ENCODE measurements around the gene RTP4. TPM values are rescaled to one million over a fixed set of nuclear protein-coding genes. Genes with fewer than 3 reads are reported as not detected.

RTP4 gene, protein sequence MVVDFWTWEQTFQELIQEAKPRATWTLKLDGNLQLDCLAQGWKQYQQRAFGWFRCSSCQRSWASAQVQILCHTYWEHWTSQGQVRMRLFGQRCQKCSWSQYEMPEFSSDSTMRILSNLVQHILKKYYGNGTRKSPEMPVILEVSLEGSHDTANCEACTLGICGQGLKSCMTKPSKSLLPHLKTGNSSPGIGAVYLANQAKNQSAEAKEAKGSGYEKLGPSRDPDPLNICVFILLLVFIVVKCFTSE
- polyA plus RNA-seq (ENCODE audit: insufficient read length in 10 of 10): under 1 TPM; 0.11 to 0.60 (median 0.27) TPM
- long read RNA-seq, donor 1, partial matches to known transcripts: 0 of 1 reads
- long read RNA-seq, donor 1, other reads (novel, unspliced or antisense): 0 of 1 reads
- long read RNA-seq, donor 2: 0 reads
- long read RNA-seq, donor 3: 0 reads
- long read RNA-seq, donor 4: 0 reads
- long read RNA-seq, donor 5: 0 reads
- long read RNA-seq, donor 6: 0 reads
- long read RNA-seq, donor 7: 0 reads
- long read RNA-seq, donor 8: 0 reads
- long read RNA-seq, donor 9: 0 reads

DNA sequence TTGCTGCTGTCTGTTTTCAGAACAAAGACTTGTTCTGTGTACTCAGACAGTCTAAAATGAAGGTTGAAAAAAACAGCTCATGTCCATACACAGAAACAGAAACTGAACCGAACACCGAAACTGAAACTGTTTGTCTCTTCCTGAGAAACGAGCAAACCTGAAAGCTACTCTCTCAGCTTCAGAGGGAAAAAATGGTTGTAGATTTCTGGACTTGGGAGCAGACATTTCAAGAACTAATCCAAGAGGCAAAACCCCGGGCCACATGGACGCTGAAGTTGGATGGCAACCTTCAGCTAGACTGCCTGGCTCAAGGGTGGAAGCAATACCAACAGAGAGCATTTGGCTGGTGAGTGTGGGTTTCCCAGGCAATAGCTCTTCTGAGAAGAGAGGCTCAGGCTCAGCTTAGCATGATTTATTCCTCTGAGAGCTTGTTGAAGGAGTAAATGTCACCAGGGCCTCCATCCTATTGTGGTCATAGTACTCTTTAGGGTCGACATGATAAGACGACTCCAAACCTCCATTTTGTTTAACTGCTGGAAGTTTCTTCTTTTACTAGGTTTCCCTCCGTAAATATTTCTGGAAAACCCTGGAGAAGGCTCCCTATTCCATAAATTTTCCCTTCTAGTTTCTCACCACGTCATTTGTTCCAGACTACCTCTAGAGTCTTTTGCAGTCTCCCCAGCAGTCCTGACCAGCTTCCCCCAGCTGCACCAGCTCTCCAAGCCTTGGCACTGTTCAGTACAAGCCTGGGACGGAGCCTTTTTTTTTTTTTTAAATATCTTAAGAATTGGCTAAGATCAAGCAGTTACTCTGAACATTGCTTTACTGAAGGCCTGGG lies at the start of gene RTP4:
Gene RTP4 (plus strand): TSS at position 135 of the 838 bp plus-strand sequence. CDS start 57 bp downstream, at position 192.
- peak; percentile 23 to 77 (median 64) for DNase-seq

DNA sequence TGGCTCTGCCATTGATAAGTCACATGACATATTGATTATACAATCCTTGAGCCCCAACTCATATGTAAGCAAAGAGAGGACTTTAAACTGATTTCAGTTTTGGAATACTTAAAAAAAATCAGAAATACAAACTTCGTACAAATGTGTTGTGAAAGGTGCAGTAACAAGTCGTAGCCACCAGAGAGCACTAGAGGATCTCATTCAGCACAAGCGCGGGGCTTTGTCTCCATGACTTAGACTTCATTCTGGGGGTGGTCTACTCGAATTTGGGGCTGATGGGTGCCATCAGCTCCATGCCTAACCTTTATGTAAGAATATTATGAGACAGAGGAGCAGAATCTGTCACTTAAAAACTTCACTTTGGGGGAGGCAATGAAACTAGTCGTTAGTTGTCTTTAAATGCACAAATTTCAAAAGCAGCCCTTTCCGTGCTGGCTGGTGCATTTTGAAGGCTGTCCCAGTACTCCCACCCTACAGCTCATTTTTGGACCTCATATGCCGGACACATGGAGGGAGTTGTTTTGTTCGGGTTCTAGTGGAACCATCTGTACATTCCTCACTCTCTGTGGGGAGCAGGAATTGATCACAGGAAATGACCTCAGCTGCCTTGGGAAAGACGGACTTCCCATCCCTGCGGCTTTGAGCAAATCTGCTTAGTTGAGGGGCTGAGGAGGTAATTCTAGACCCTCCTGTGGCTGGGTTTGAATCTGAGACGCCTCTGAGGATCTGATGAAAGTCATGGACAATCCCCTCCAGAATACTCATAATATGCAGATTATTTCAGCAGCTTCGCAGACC lies 49.2 kb upstream of the RTP4 start:
- peak; percentile 42 to 79 (median 60) for DNase-seq

DNA sequence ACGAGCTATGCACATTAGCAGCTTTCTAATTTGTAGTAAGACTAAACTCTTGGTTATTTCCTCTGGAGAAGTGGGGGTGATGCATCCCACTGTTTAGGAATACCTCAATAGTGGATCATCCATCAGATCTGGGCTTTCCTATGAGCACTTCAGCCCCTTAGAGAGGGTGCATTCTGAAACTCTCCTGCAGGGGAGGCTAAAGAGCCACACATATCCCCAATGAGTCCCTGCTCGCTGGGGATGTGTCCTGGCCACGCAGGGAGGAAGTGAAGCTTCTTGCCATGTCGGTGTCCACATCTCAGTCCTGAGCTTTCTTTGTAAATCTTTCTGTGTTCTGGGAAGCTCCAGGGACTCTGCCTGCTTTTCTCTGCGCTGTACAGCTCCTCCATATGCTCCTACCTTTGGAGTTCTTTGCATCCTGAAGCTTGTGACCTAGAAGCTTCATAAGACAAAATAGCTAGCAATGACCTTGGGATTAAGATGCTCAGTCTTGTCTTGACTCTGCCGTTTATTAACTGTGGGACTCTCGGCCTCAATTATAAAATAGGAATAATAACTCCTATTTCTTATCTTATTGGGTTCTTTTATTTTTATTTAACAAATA lies 48.4 kb upstream of the RTP4 start:
- peak; percentile 49 to 73 (median 52) for DNase-seq

DNA sequence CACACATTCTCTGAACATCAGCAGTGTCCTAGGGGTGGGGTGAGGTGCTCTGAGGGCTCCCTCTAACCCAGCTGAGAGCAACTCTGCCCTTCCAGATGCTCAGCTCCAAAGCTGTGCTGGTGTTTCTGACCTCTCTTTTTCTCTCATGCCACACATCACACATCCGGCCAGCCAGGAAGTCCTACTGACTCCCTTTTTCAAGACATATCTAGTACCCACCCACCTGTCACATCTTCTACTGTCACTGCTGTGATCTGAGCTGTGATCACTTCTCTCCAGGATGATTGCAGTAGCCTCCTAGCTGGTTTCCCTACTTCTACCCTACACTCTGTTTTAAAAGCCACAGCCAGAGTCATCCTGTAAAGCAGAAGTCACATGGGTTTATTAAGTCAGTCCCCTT lies 46.4 kb upstream of the RTP4 start:
- no peak for DNase-seq

DNA sequence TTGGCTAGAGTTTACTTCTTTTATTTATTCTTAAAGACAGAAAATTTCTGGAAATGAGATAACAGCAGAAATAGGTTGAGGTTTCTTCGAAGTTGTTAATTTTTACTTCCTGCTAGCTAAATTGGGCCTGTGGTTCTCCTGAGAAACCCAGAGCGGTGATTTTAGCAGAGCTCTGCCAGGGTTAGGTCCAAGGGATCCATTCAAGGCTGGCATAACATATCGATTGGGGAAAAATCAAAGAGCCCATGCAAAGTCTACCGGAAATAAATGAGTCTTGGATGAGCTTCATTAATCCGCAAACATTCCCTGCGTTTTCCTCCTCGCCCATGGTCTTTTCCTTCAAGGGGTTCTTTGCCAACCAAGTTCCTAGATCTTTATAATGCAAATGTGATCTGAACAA lies 45.9 kb upstream of the RTP4 start:
- DNase-seq: no peak

DNA sequence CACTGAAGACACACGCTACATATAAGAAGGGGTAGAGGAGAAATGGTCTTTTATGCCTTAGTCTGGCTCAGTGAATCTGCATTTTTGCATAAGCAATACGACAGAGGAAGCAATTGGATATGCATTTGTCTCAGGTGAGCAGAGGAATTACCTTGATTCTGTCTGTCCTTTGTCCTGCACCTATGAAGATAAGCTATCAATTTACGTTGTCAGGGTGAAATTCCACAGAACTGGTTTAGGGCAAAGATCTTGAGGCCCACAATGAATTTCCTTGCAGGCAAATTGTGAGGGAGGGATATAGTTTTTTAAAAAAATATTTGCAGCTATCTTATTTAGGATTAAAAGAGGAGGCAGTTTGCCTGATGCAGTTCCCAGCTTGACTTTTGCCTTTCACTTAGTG lies 45.1 kb upstream of the RTP4 start:
- no peak for DNase-seq

DNA sequence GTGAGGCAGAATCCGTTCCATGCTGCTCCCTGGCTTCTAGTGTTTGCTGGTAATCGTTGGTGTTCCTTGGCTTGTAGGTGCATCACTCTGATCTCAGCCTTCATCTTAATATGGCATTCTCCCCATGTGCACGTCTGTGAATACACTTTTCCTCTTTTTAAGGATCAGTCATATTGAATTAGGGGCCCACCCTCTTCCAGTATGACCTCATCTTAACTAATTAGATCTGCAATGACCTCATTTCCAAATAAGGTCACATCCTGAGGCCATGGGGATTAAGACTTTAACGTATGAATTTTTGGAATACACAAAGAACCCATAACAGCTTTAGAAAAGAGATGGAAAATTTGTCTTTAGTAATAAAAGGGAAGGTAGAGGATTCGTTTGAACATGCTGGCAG lies 42.6 kb upstream of the RTP4 start:
- no peak for DNase-seq

DNA sequence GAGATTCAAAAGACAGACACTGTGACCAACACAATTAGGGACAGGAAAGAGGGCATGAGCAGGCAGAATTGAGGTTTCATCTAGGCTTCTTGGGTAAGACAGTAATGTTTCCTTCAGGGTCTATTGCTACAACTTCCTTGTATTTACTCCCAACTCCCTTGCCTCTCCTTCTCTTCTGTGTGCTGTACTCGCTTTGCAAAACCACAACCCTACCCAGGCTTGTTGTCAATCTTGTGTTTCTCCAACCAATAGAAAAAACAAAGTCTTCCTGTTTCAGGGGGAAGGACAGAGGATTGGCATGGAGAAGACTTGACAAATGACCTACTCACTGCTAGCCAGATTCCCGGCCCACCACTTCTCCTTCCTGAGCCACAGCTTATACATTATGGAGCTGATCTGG lies 40.3 kb upstream of the RTP4 start:
- no peak for DNase-seq

DNA sequence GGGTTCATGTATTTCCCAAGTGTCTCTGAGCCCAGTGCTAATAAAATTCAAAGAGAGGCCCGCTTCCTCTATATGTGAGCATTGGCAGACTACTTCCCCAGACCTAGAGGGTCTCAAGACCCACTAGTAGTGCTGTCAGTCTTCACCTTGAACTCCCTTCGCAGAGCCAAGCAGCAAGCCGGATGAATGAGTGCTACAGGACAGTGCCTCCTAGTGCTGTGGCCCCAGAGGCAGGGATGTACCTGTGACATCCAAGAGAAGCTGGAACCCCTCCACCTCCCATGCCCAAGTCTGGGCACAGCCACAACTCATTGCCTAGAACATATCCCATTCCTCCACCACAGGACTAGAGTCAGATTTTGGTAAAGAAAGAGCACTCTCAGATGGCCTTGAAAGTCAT lies 39.5 kb upstream of the RTP4 start:
- no peak for DNase-seq

DNA sequence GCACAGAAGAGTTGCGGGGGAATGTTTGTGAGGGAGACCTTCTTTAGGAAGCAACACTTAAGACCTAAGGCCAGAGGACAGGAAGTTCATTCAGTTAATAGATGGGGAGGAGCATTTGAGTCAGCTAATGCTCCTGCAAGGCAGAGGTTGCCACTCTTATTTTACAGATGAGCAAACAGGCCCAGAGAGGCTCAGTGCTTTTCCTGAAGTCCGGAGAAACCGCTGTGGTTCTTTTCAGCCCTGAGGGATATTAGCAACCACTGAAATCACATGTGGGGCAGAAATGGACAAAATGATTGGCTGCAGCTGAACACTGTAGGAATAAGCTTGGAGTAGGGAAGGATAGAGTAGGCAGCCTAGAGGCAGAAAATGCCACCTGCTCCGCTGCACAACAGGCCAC lies 33.3 kb upstream of the RTP4 start:
- no peak for DNase-seq

DNA sequence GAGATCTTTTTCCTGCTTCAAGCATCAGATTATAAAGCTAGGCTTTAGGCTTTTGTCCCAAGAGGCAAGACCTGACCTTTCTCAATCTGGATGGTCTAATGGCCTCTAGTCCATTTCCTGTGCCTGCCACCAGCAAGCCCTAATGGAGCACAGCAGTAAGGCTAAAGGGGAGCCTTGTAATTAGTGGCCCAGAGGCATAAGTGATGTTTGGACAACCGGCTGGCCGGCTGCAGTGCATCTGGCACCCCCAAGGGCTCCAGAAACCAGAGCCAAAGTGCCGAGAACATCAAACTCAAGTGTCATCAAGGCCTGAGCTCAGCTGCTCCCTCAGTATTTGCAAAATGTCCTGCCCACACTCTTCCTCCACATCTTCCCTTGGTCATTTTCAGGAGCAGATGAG lies 31.9 kb upstream of the RTP4 start:
- no peak for DNase-seq

DNA sequence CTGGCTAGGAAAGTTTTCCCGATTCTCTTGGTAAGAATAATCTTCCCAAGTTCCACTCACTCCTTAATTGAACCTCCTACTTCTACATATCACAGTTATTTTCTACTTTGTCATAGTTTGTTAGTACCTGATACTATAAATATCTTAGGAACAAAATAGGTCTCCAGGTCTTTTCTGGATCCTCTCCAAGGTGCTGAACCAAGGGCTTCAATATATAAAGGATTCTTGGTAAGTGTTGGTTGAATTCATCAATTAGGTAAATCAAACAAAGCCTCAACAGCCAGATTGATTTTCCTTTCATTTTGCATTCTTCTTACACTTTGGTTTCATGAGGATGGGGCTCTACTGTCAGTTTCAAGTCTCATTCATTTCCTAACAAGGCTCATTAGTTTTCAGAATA lies 27.6 kb upstream of the RTP4 start:
- no peak for DNase-seq

DNA sequence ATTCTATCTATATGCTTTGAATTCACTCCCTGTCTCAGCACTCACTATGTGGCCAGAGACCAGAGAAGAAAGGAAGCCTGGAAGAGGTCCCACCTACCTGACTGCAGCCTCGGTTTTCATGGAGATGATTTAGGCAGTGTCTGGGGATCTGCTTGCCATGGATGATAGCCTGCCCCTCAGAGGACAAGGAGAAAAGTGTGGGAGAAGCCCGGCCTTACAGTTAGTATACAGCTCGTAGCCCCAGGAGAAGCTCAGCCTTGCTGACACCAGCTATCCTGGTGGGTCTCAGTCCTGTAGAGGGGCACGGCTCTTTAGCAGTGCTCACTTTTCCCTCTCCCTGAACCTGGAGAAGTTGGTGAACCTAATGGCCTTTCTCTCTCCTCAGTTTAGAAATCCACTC lies 25.9 kb upstream of the RTP4 start:
- no peak for DNase-seq

DNA sequence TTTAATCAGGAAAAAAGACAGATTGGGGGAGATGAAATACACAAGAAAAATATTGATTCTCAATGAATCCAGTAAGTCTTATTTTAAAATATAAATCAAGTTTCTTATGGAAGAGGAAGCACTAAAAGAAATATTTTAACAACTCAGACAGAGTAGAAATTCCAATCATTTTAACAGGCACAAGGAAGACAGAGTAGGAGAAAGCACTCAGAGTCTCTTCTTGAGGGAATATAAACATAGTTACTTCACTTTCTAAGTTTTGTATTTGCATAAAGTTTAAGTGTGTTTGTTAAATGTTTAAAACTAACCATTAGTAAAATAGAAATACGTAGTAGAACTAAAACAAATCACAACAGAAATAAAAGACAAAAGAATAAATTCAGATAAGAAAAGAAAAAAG lies 24.5 kb upstream of the RTP4 start:
- DNase-seq: no peak

DNA sequence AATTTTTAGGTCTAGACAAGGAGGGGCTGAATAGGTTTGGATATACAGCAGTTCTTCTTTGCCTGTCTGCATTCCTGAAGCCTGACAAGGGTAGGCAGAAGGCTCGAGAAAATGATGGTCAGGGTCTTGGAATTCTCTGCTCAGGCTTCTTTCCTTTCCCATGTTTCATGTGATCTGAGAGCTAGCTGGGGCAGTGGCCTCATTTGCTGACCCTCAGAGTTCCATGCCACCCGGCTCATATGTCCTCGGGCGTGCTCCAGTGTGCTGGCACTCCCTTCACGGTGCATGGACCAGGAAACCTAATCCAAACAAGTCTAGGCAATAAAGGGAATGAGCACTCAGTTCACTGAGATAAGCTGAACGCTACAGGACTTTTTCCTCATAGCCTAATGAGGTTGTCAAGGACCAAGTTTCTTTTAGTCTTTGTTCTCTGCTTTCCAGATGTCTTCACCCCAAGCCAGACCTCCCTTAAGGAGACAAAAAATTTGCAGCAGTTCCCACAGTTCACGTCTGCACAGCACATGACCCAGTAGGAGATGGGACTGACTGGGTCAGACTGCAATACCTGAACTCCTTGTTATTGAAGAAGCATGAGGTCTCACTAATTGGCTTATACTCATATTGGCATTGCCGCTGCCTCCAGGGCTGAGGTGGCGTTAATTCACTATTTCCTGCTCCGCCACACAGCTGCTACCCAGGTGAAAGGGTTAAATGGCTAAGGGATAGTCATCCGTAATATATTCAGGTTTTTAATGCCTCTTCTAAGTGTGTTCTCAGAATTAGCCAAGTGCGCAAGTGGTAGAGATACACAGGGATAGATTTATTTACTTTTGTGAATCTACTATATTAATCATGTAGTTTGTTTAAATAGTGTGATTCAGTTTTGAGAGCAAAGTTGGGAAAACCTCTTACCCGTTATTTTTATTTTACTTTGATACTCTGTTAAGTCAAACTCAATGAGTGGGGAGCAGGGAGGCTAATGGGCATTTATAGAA lies 15.3 kb upstream of the RTP4 start:
- peak in 1 of 3 donors; percentile 2 for DNase-seq

DNA sequence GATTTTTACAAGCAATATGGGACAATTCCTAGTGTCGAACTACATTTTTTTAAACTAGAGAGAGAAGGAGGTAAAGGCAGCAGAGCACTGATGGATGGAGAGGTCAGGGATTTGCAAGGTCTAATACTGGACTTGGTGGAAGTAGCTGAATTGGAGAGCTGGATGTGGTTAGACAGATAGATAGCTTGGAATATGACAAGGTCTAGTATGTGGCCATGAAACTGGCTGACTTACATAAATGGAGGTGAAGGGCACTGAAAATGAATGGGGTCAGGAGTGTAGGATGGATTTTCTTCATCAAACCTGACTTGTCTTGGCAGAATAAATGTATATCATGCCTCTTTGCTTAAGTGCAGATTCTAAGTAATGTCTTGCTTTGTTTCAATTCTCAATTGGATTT lies 10.1 kb upstream of the RTP4 start:
- no peak for DNase-seq

DNA sequence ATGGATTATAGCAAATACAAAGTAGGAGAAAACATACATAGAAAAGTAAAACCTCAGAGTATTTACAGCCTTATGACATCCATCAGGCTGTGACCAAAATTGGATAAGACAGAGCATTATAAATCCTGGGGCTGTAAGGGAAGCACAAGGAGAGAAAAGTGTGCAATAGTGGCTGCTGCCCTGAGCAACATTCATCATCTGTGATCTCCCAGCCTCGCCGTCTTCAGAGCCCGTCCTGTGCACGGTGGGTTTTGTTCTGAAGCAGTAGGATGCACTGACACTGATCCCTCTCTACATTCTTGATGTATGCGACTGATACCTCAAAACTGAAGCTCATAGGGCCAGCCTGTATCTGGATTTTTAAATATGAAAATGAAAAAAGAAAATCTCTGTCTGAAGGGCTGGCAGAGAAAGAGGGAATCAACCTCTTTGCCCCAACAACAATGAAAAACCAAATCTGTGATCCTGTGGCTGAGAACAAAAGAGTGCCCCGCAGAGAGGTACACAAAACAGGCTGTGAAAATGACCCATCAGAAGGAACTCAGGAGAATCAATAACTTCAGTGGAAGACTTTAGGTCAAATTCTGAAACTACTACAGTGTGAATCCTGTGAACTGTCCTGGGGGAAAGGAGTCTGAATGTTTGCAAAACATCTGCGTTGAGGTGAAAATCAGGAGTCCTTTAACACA lies 8.2 kb upstream of the RTP4 start:
- DNase-seq: no peak

DNA sequence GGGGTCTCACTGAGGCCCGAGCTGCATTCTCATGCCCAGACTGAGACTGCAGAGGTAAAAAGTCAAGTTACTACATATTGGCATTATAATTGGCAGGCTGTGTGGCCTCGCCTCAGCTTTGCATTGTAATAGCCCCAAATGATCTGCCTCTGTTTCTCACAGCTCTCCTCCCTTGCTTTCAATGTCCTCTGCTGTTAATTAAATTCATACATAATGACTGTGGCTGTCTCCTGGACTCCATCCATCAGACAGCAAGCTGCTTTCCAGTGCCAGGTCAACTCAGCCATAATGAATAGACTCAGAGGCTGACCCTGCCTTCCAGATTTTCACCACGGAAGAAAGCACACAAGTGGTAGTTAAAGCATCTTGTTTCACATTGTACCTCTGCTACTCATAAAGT lies 7.6 kb upstream of the RTP4 start:
- DNase-seq: no peak

DNA sequence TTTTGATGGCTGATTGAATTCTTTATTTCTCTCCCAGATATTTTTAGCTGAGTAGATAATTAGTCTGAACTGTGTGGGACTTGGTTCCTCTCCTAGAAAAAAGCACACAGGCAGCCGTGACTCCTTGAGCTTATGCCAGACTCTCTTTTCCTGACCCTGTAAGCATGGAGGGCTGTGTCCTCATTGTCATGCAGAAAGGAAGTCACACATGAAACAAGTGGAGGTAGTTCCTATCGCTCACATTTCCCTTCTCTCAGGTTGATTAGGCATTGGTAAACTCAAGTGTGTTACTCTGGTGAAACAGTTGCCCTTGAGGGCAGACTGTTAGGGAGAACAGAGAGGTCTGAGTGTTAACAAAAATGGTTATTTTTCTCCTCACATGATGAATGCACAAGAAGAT lies 6.3 kb upstream of the RTP4 start:
- DNase-seq: peak in 1 of 3 donors; percentile 9
